ENCODE results near the gene SIPA1L3.

The SIPA1L3 gene

GRCh38 chr19:37998801-37999308, 91.8 kb downstream of the SIPA1L3 start:
- DNase-seq (ENCODE audit: low read depth), result no peak
- no peak for TF ChIP-seq CTCF (conservative IDR thresholded peaks at IDR 0.05; ENCODE audit: control insufficient read depth, insufficient read depth, low read depth, low read length)
- no peak overlapping the region for H3K4me3 ChIP-seq (ENCODE audit: control insufficient read depth, low read depth, low read length)

GRCh38 chr19:37999309-38000213, 92.6 kb downstream of the SIPA1L3 start:
- H3K4me3 ChIP-seq (ENCODE audit: control insufficient read depth, low read depth, low read length), result no peak overlapping the region
- TF ChIP-seq CTCF (conservative IDR thresholded peaks at IDR 0.05; ENCODE audit: control insufficient read depth, insufficient read depth, low read depth, low read length), result no peak
- peak; percentile 98 for DNase-seq (ENCODE audit: low read depth)

- no peak overlapping the region for H3K4me3 ChIP-seq (ENCODE audit: control insufficient read depth, low read depth, low read length)
- no peak for DNase-seq (ENCODE audit: low read depth)
- no peak for TF ChIP-seq CTCF (conservative IDR thresholded peaks at IDR 0.05; ENCODE audit: control insufficient read depth, insufficient read depth, low read depth, low read length)
Measured at GRCh38 chr19:38001158-38001781, 94.3 kb downstream of the SIPA1L3 start.

GRCh38 chr19:38003438-38004185, 96.6 kb downstream of the SIPA1L3 start:
- H3K4me3 ChIP-seq (ENCODE audit: control insufficient read depth, low read depth, low read length), result peak overlapping the region; percentile 48
- TF ChIP-seq CTCF (conservative IDR thresholded peaks at IDR 0.05; ENCODE audit: control insufficient read depth, insufficient read depth, low read depth, low read length), result no peak
- DNase-seq (ENCODE audit: low read depth), result peak; percentile 87

- DNase-seq (ENCODE audit: low read depth), result peak; percentile 59
- TF ChIP-seq CTCF (conservative IDR thresholded peaks at IDR 0.05; ENCODE audit: control insufficient read depth, insufficient read depth, low read depth, low read length), result no peak
- peak overlapping the region; percentile 48 for H3K4me3 ChIP-seq (ENCODE audit: control insufficient read depth, low read depth, low read length)
Measured at GRCh38 chr19:38004186-38004520, 97.1 kb downstream of the SIPA1L3 start.

GRCh38 chr19:38004521-38005223, 97.7 kb downstream of the SIPA1L3 start:
- no peak for TF ChIP-seq CTCF (conservative IDR thresholded peaks at IDR 0.05; ENCODE audit: control insufficient read depth, insufficient read depth, low read depth, low read length)
- H3K4me3 ChIP-seq (ENCODE audit: control insufficient read depth, low read depth, low read length), result peak overlapping the region; percentile 48
- DNase-seq (ENCODE audit: low read depth), result peak; percentile 97

All from fibroblast of mammary gland (primary cell).